K562 (cell line): Measurements from ENCODE around the gene CPSF2. TPM values are rescaled to one million over a fixed set of nuclear protein-coding genes. Genes with fewer than 3 reads are reported as not detected.

Experiments used
- BCL6 ChIP-seq: fragments of 250-450 bp; sonication (Bioruptor Pico); IDR thresholded peaks from 2 replicates; pipeline ENCODE4 v1.4.0; 2020
- CC2D1A ChIP-seq: fragments of 450-650 bp; IDR thresholded peaks from 2 replicates; pipeline ENCODE4 v1.6.1; 2017; ENCODE audit warnings: mild to moderate bottlenecking
- FOXJ2 ChIP-seq: fragments of 200-800 bp; sonication (Bioruptor generic); IDR thresholded peaks from 2 replicates; pipeline ENCODE4 v1.6.1; 2016; ENCODE audit warnings: missing genetic modification characterization, missing compliant biosample characterization
- HINFP ChIP-seq: fragments of 450-650 bp; conservative IDR thresholded peaks from 2 replicates; pipeline ENCODE4 v1.6.1; 2016; ENCODE audit warnings: missing genetic modification characterization, low read depth, mild to moderate bottlenecking, control low read depth, missing compliant biosample characterization
- HMG20A ChIP-seq: fragments of 450-650 bp; formaldehyde crosslinking; conservative IDR thresholded peaks from 2 replicates; pipeline ENCODE4 v1.4.0; 2020; ENCODE audit warnings: mild to moderate bottlenecking, mixed read lengths
- IRF9 ChIP-seq: fragments of 450-650 bp; IDR thresholded peaks from 2 replicates; pipeline ENCODE4 v1.6.1; 2016; ENCODE audit warnings: missing biosample characterization, missing genetic modification characterization
- KLF13 ChIP-seq: fragments of 450-650 bp; IDR thresholded peaks from 2 replicates; pipeline ENCODE4 v1.6.1; 2016; ENCODE audit warnings: missing genetic modification characterization, low read depth, mild to moderate bottlenecking, missing compliant biosample characterization, moderate library complexity, borderline replicate concordance
- NCOA2 ChIP-seq, 2 experiments: fragments of 450-650 bp; IDR thresholded peaks; 2 replicates each; pipeline ENCODE4 v1.6.1; 2018; ENCODE audit warnings: mild to moderate bottlenecking in 2 of 2, moderate library complexity in 1 of 2; ENCODE audit not compliant: partially characterized antibody in 2 of 2
- PHF8 ChIP-seq: fragments of 200-600 bp; sonication (generic); IDR thresholded peaks from 2 replicates; pipeline ENCODE4 v1.6.1; 2012; ENCODE audit warnings: mixed run types, mild to moderate bottlenecking, inconsistent platforms, low read length, moderate library complexity, borderline replicate concordance
- SMARCA5 ChIP-seq: fragments of 450-650 bp; IDR thresholded peaks from 2 replicates; pipeline ENCODE4 v1.6.1; 2016
- TARDBP ChIP-seq: fragments of 450-650 bp; IDR thresholded peaks from 2 replicates; pipeline ENCODE4 v1.6.1; 2016
- XRCC4 ChIP-seq: IDR thresholded peaks from one replicate; pipeline ENCODE4 v1.6.1; 2011; ENCODE audit not compliant: insufficient read depth, insufficient read length; ENCODE audit errors: extremely low read depth
- ZBTB26 ChIP-seq: fragments of 450-650 bp; formaldehyde crosslinking; IDR thresholded peaks from 2 replicates; pipeline ENCODE4 v1.4.0; 2022; ENCODE audit warnings: missing genetic modification characterization
- ZBTB34 ChIP-seq: fragments of 250-450 bp; sonication (Bioruptor Pico); IDR thresholded peaks from 2 replicates; pipeline ENCODE4 v1.8.0; 2021; ENCODE audit warnings: mild to moderate bottlenecking, moderate library complexity
- ZBTB49 ChIP-seq: sonication (generic); formaldehyde crosslinking; IDR thresholded peaks from 2 replicates; pipeline ENCODE4 v1.8.0; 2022; ENCODE audit warnings: missing genetic modification reagents, mild to moderate bottlenecking, borderline replicate concordance
- ZNF140 ChIP-seq: fragments of 250-450 bp; sonication (Bioruptor Pico); IDR thresholded peaks from 2 replicates; pipeline ENCODE4 v1.8.0; 2021; ENCODE audit warnings: moderate library complexity, mild to moderate bottlenecking, inconsistent platforms
- ZNF165 ChIP-seq: fragments of 250-450 bp; sonication (Bioruptor Pico); IDR thresholded peaks from 2 replicates; pipeline ENCODE4 v1.4.0; 2020; ENCODE audit warnings: borderline replicate concordance
- ZNF324 ChIP-seq: fragments of 250-450 bp; sonication (Bioruptor Pico); IDR thresholded peaks from 2 replicates; pipeline ENCODE4 v1.4.0; 2020; ENCODE audit warnings: mild to moderate bottlenecking
- ZNF347 ChIP-seq: fragments of 450-650 bp; formaldehyde crosslinking; IDR thresholded peaks from 2 replicates; pipeline ENCODE4 v1.4.0; 2020; ENCODE audit warnings: low read depth, mild to moderate bottlenecking, moderate library complexity
- polyA plus RNA-seq, 8 experiments: library from polyadenylated mRNA; depleted of rRNA in 4 of 8; stranded (reverse) in 5 of 8; unstranded in 3 of 8; fragments of >200 nt; fragmentation: Nextera tagmentation in 2 of 8; fragmentation: Illumina TruSeq in 1 of 8; extraction: Ambion mirVana in 2 of 8; extraction: Trizol in 1 of 8; gene quantifications; 2 replicates each; pipeline versions ENCODE4 v1.2.1 to v1.2.3, GENCODE V29; 2011 to 2014; ENCODE audit warnings: inconsistent platforms in 1 of 8, missing spikeins in 1 of 8
- total RNA-seq, 7 experiments: library from RNA; depleted of rRNA in 6 of 7; stranded (reverse); fragments of >200 nt in 6 of 7; fragmentation: Illumina TruSeq in 2 of 7; extraction: Trizol in 2 of 7; gene quantifications; 2 replicates each; pipeline versions ENCODE4 v1.2.1 to v1.2.3, GENCODE V29; 2011 to 2021; ENCODE audit warnings: low replicate concordance in 1 of 7
- TF ChIP-seq, protein P1 (sequence below): sonication (generic); formaldehyde crosslinking; IDR thresholded peaks from 2 replicates; pipeline ENCODE4 v1.8.1; 2023; ENCODE audit warnings: mild to moderate bottlenecking, missing genetic modification reagents

Gene CPSF2
- total and polyA plus RNA-seq, 9 of the 15 experiments (the other 6 are each of a cell fraction or from before 2014, with no cell fraction given), result 20.8 to 71.3 (median 49.0) TPM

DNA sequence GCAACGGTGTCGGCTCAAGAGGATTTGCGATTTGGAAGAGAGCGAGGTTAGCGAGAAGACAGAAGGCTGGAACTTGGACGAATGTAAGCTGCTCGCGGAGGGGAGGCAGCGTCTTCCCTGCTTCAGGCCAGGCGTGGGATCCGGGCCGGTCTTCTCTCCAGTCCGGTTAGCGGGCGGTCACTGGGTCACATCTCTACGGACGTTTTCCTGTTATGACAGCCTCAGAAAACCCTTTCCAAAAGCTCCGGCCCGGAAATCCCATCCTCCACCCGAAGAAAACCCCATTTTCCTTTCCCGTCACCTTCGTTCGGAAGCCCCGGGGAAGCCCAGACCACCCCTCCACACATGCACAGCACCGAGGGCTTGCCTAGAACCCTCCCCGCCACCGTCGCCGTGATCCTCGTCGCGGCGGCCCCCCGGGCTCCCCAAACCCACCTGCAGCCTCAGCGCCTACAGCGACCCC lies 531 bp upstream of the CPSF2 start (continued):
- TF ChIP-seq ZNF165 (CRISPR knock-in tag) (no peak), IRF9 (tag) (no peak), SMARCA5 (no peak), XRCC4 (no peak), ZNF324 (CRISPR knock-in tag) (no peak), KLF13 (tag) (no peak), PHF8 (peak; percentile 75), HMG20A (CRISPR knock-in tag) (no peak), FOXJ2 (tag) (no peak), NCOA2 (IDR thresholded peaks at IDR 0.05; ENCODE audit: partially characterized antibody in 2 of 2) (no peak), CC2D1A (peak; percentile 83), ZNF140 (CRISPR knock-in tag) (no peak), HINFP (tag) (peak; percentile 80), ZBTB49 (CRISPR knock-in tag) (no peak), ZBTB26 (CRISPR knock-in tag) (no peak), BCL6 (no peak), ZBTB34 (CRISPR knock-in tag) (no peak), ZNF347 (CRISPR knock-in tag) (no peak), TARDBP (no peak)
- TF ChIP-seq, protein P1, sequence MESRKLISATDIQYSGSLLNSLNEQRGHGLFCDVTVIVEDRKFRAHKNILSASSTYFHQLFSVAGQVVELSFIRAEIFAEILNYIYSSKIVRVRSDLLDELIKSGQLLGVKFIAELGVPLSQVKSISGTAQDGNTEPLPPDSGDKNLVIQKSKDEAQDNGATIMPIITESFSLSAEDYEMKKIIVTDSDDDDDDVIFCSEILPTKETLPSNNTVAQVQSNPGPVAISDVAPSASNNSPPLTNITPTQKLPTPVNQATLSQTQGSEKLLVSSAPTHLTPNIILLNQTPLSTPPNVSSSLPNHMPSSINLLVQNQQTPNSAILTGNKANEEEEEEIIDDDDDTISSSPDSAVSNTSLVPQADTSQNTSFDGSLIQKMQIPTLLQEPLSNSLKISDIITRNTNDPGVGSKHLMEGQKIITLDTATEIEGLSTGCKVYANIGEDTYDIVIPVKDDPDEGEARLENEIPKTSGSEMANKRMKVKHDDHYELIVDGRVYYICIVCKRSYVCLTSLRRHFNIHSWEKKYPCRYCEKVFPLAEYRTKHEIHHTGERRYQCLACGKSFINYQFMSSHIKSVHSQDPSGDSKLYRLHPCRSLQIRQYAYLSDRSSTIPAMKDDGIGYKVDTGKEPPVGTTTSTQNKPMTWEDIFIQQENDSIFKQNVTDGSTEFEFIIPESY, result no peak
